ENCODE data around the gene FBXL17.
A peak's percentile ranks its signal among the peaks of the same experiment; 100 is the strongest.
"Not testable (repeated sequence)": the region's sequence is repeated elsewhere in the genome, so short reads cannot be mapped to it uniquely, and the experiment has no call there.

Gene FBXL17

DNA sequence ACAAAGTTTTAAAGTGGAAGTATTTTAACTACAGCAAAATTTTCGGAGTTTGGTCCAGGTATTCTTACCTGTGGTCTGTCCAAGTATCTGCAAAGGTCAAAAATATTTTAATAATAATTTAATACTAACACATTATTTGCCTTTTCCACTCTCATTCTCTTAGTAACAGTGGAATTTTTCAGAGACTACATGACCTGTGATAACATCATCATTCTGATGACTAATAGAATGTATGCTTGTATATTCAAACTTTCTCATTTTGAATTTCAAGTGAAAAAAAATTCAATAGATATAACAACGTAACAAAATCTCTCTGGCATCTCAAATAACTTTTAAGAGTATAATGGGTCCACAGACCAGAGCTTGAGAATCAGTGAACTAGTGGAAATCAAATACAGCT lies 78.3 kb downstream of the FBXL17 start:
- DNase-seq (ENCODE audit: low spot score), result no peak

DNA sequence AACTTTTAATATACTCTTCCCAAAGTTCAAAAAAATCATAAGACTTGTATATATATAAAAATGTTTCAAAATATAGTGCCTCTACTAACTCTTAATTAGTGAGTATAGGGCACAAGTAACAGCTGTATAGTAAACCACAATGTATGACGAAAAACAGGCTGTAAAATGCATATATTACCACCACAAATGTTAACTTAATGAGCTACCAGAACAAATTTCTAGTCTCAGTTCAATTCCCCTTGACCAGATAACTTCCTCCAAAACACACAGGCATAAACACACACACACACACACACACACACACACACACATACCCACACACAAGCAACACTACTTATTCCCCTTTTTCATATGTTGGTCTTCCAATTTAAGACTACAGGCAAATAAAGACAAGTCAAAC lies 78.8 kb downstream of the FBXL17 start:
- no peak for DNase-seq (ENCODE audit: low spot score)

DNA sequence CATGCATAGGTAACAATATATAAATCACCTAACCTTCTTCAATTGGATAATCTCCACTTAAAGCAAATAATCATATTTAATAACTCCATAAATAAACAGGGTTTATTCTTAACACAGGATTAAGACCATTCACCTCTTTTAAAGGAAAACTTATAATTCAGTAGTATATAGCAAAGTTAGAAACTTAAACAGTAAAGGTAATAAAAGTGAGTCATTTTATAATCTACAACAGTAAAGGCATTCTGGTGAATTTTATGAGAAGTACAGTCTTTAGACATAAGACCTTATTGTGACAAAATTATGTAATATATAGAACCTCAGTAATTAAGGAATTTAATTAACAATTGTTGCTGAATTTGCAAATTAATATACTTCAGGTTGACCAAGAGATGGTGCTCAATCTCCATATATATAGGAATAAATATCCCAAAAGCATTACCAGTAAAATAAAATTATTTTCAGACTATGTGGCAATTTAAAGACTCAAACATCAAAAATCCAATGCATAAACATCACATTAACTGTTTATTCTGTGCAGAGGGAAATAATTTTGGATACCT lies 84.8 kb downstream of the FBXL17 start:
- no peak for DNase-seq (ENCODE audit: low spot score)

DNA sequence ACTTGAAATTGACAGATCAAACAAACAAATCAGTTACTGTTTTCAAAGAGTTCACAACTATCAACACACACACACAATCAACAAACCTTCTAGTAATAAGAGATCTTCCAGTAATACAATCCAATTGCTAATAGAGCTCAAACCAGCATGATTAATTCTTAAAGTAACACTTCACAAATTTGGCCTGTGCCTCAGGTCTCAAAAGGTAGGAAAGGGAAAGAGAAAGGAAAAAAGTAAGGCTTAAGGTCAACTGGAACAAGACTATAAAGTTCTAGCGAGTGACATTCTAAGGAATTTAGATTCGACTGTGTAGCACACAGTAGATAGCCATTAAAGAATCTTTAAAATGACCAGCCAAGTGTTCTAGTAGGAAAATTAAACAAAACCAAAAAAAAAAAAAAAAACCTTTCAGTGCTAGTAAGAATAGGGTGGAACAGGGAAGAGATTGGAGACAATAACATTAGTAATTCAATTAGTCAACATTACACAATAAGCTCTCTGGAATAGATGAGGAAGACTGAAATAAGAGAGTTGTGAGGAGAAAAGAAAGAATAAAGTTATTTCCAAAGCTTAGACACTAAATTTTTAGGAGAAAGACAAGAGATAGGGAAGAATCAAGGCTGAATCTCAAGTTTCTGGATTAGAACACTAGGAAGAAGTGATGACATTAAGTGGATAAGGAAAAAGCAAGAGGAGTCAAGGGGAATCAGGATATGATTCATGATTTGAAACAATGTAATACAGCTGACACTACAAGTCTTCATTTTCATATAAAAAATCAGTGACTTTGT lies 86.1 kb downstream of the FBXL17 start:
- peak; percentile 53 for DNase-seq (ENCODE audit: low spot score)

DNA sequence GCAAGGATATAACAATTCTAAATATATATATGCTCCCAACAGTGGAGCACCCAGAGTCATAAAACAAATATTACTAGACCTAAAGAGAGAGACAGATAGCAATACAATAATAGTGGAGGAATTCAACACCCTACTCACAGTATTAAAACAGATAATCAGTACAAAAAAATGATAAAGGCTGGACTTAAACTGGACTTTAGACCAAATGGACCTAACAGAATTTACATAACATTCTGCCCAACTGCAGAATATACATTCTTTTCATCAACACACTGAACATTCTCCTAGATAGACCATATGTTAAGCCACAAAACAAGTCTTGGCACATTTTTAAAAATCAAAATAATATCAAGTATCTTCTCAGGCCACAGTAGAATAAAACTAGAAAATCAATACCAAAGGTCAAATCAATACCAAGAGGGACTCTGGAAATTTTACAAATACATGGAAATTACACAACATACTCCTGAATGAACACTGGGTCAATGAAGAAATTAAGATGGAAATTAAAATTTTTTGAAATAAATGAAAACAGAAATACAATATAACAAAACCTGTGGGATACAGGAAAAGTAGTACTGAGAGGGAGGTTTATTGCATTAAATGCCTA lies 100.8 kb downstream of the FBXL17 start:
- DNase-seq (ENCODE audit: low spot score), result no peak

DNA sequence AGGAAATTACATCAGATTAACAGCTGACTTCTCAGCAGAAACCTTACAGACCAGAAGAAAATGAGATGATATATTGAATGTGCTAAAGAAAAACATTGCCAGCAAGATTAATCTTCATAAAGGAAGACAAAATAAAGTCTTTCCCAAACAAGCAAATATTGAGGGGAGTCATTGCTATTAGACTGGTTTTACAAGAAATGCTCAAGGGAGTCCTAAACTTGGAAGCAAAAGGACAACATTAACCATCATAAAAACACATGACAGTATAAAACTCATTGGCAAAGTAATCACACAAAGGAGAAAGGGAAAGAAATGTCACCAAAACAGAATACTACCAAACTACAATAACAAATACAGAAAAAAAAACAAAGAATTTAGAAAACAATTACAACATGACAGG lies 101.7 kb downstream of the FBXL17 start:
- DNase-seq (ENCODE audit: low spot score), result no peak

DNA sequence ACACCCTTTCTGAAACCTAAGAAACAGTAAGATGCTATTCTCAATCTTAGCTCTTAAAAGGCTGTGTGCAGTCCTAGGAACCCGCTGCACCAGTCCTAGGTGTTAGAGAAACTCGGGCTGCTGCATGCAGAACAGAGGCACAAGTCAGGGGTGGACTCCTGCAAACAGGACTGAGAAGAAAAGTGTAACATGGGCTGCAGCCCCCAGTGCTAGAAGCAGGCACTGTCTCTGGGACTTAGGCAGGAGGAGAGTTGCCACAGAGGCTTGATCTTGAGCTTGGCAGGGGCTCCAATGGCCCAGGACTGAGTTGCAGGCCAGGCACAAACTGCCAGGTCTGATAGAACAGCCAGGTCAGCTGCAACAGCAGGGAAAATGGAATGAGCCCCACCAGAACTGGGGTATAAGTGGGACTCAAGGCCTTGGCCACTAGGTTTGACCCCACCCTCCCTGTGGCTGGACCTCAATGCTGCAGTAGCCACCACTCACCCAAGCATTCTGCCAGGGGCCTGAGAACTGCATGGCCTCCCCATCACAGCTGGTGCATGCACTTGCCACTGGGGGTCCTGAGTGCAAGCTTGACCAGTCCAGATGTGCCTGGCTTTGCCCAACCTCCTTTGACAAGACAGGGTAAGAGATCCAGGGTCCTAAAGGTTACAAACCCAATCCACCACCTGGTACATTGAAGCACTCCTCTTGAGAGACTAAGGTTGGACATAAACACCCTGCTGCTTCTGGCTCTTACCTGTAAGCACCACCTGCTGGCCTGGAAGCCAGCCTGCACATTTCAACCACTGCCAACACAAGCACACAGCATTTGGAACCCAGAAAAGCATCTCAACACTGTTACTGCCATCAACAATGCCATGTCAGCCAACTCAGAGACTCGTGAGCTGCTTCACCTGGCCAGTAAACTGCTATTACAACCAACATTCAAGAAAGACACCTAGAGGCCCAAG lies 103.3 kb downstream of the FBXL17 start:
- no peak for DNase-seq (ENCODE audit: low spot score)

DNA sequence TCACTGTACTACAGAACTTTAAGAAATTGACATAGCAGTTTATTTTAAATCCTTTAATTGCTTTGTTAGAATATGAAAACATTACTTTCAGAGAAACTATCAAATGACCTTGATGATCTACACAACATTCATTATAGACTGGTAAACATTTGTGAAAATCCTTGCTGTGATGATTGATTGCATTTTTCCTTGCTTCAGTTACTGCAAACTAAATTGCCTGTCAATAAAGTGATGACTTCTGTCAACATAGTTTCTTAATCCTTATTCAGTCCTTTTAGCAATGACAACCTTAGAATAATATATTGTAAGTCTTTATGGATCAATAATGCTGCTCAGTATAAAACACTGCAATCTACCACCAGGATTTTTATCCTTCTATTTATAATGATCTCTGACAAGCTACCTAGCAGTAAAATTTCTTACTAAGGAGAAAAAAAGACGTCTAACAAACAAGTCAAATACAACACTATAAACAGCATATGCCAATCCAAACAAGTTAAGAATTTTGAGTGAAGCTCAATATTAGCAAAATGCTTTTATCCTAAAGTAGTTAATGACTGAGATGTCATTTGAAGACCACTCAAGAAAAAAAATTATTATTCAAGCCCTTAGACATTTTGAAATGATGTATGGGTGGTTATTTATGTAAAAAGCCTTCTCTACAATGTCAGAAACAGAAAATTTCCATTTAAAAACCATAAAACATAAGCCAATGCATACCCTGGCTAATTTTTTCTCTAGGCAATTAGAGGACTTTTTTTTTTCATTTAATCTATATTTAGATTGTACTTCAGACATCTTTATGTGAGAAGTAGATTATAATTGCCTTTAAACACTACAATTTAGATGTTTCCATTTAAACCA lies 105.5 kb downstream of the FBXL17 start:
- no peak for DNase-seq (ENCODE audit: low spot score)

DNA sequence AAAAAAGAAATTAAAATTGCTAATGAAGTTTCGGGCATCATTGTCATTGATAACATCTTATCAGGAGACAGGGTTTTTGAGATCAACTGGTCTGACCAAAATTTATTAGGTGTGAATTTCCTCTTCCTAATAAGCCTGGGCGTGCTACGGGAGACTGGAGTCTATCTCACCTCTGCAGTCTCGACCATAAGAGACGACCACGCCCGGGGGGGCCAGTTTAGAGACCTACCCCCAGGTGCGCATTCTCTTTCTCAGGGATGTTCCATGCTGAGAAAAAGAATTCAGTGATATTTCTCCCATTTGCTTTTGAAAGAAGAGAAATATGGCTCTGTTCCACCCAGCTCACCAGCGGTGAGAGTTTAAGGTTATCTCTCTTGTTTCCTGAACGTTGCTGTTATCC lies 107.8 kb downstream of the FBXL17 start:
- DNase-seq (ENCODE audit: low spot score), result not testable (repeated sequence)

DNA sequence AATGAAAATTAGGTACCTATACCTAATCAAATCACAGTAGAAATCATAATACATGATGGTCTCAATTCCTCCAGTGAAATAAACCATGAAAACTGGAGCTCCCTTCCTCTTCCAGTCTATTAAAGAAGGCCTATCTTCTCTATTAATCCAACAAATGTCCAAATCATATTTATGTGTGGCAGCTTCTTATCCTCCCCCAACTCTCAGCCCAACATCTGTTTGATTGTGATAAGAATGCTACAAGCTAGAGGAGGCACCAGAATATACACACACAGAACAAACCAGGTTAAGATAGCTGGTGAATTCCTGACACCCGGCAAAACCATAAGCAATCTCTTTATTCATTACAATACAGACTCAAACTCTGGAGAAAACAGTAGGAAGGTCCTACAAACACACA lies 110.8 kb downstream of the FBXL17 start:
- DNase-seq (ENCODE audit: low spot score), result no peak

DNA sequence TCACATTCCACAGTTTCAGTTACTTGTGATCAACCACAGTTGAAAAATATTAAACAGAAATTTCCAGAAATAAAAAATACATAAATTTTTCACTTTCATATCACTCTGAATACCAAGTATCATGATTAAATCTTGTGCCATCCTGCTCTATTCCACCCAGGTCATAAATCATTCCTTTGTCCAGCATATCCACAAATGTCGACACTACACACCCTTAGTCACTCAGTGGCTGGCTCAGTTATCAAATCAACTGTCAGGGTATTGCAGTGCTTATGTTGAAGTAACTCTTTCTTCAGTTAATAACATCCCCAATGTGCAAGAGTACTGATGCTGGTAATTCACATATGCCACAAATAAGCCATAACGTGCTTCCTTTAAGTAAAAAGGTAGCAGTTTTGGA lies 115.7 kb downstream of the FBXL17 start:
- no peak for DNase-seq (ENCODE audit: low spot score)

DNA sequence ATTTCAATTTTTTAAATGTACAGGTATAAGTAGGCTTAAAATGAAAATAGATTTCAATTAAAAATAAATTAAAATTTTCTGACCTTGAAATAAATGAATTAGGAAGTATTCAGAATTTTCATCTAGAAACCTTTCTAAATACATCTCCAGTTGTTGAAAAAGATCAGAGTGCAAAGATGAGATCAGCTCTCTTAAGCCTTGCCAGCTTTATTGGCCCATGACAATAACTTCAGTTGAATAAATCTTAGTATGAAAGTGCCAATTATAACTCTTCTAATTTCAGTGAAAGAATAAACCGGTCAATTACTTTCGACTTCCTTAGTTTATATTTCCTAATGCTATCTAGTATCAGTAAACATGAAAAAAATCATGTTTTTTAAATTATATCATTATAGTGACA lies 117.4 kb downstream of the FBXL17 start:
- no peak for DNase-seq (ENCODE audit: low spot score)

DNA sequence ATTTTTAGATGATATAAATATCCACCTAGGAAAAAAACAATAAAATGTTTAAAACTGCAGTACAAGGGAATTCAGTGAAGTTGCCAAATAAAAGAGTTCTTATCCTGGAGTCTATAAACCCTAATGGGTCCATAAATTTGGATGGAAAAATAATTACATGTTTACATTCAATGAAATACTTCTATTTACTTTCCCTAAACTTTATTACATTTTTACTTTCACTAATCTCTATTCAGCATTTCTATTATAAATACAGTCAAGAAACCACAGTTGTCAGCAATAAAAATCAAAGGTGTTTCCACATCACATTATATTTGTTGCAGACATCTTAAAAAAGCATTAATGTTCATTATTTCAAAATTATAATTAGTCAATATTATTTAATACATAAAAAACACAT lies 118.6 kb downstream of the FBXL17 start:
- DNase-seq (ENCODE audit: low spot score), result no peak

DNA sequence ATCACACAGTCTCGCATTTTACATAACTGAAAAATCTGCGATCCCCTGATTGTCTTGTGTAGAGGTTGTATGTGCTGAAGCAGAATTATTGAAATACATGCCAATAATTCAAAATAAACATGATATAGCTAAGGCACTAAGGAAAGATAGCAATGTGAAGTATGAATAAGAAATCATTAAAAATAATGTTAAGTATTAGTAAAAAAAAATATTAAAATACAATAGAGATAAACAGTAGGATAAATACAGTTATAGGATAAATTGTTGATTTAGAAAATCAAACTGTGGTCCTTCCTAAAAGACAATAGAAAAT lies 121.1 kb downstream of the FBXL17 start:
- DNase-seq (ENCODE audit: low spot score), result no peak

DNA sequence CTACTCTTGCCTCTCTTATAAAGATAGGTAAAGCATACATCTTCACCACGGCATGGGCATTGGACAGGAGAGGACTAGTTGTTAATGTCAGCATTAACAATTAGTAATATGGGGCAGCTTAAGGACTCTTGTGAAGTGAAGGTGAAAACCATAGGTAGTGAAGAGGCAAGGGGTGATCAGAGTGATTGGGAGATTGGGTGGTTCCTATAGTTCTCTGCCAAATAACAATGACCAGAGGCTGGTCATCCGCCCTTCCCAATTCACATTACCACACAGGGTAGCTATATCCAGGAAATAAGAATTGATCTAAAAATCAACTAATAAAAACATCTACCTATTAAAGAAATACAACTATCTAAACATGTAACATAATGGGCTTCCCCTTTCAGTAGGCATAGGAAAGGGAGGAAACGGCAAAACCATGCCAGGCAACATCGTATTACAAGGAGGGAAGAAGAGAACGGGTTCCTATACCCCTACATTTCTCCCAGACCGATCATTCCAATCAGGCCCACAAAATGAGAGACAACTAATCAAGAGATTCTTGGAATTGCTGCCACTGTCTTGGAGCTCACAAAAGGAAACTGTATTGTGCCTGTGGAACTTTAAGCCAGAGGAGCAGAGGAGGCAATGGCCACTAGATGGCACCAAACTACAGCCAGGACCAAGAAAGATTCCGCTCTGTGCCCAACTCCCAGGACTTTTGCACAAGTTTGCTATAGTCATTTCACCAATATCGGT lies 121.6 kb downstream of the FBXL17 start:
- DNase-seq (ENCODE audit: low spot score), result peak; percentile 70

DNA sequence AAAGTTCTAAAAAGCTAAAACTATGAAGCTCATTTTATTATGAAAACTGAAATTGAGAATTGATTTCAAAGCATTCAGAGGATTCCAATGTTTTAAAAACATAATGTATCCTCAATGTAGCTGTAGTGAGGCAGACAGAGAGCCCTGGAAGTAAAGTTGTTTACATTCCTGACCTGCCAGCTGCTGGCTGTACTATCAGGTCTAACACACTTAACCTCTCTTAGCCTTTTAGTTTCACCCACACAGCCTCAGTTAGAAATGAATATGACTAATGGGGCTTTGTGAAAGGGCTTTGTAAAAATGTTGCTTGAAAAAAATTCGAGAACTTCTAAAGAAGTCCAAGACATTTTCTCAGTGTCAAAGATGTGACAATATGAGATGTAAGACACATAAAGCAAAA lies 122.6 kb downstream of the FBXL17 start:
- DNase-seq (ENCODE audit: low spot score), result no peak

DNA sequence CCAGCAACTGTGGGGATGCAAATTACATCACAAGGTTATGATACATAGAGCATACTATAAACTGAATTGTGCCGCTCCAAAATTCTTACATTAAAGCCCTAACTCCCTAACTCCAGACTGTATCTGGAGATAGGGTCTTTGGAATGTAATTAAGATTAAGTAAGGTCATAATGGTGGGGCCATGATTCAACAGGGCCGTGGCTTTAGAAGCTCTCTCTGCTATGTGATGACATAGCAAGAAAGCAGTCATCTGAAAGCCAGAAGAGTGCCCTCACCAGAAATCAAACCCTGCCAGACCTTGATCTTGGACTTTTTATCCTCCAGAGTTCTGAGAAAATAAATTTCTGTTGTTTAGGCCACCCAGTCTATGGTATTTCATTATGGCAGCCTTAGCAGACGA lies 123.9 kb downstream of the FBXL17 start:
- DNase-seq (ENCODE audit: low spot score), result no peak

DNA sequence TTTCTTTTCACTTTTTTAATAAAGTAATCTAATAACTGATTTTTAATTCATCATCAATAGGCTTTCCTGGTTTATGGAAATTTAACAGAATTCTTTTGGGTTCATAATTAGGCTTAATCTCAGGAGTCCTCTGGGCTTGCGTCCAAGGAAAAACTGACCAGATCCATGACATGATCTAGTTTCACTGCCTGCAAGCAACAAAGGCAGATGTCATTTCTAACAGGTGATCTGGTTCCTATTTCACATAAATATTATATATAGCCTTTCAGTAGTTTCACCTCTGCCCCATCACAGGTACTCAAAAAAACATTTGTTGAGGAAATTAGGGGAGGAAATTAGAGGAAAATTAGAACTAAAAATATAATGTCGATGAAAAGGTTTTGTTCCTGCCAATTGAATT lies 126.4 kb downstream of the FBXL17 start:
- no peak for DNase-seq (ENCODE audit: low spot score)

DNA sequence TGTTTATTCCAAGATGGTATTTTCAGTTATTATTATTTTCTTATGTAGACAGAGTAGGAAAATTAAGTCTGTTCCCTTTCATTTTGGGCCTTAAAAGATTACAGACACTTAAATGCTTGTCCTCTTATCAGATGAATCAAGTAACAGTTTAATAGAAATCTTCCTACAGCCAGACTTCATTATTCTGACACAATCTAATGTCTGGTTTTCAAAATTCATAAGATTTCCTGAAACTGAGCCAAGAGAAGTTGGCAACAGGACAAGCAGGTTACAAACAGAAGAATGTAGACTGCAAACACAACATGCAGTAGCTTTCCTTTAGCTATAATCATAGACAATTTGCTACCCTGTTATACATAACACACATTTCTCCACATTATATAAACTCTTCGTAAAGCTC lies 130.5 kb downstream of the FBXL17 start:
- no peak for DNase-seq (ENCODE audit: low spot score)

DNA sequence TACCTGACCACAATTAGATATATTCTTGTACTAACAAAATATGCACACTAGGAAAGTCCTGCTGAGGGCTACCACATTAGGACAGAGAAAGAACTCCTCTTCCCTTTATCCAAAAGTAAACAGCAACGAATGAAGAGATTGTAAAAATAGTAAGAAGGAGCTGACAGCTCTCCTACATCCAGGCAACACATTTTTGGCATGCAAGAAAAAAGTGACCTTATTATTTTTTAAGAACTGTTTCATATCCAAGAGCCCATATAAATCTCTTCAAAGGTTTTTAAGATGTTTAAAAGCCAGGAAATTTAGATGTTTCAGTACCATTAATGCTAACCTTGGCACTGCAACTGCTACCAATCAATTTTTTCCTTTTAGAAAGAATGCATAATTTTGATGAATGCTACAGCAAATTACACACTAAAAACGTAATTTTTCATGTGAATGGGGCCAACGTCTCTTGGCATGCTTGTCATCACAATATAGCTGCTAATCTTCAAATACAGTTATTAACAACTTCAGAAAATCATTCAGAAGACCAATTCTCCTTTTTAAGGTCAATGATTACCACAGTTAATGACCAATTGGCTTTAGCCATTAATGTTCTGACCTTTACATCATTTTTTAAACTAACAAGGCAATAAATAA lies 132.0 kb downstream of the FBXL17 start:
- DNase-seq (ENCODE audit: low spot score), result no peak

Measured in kidney capillary endothelial cell (primary cell).